ENCODE data around the gene PDLIM7.

PDLIM7 gene

GRCh38 chr5:177515580-177515979 is 18.2 kb upstream of the PDLIM7 start:
- Histone ChIP-seq H3K27me3 (ENCODE audit: insufficient read depth, low read length) (no peaks in the 10 kb centered on the region), H3K4me2 (ENCODE audit: low read length) (peak overlapping the region; percentile 73), H3K9me3 (ENCODE audit: low read length) (no peaks in the 10 kb centered on the region), H3F3A (ENCODE audit: insufficient read depth, low read length) (no peaks in the 10 kb centered on the region), H3K9me2 (ENCODE audit: low read depth, low read length) (no peaks in the 10 kb centered on the region), H3K4me1 (ENCODE audit: insufficient read depth, low read length, severe bottlenecking) (peaks cover 47% of the 10 kb centered on the region), H3K79me2 (ENCODE audit: insufficient read depth, low read length) (peaks cover 7% of the 10 kb centered on the region), H3K9ac (ENCODE audit: low read length) (peak overlapping the region; percentile 85), H2AFZ (ENCODE audit: low read length) (no peak overlapping the region), H3K27ac (ENCODE audit: low read depth, low read length, poor library complexity, severe bottlenecking) (peak overlapping the region; percentile 25), H4K20me1 (ENCODE audit: insufficient read depth, low read length) (no peaks in the 10 kb centered on the region), H3K4me3 (ENCODE audit: low read depth, low read length, poor library complexity, severe bottlenecking) (peak overlapping the region; percentile 83), H3K36me3 (ENCODE audit: insufficient read depth, low read length) (peaks cover 57% of the 10 kb centered on the region)
- no peak for TF ChIP-seq EZH2 (IDR thresholded peaks at IDR 0.05; ENCODE audit: borderline replicate concordance, low read length)
- TF ChIP-seq CTCF (IDR thresholded peaks at IDR 0.05; ENCODE audit: low read length): no peak

- Histone ChIP-seq H3F3A (ENCODE audit: insufficient read depth, low read length) (no peaks in the 10 kb centered on the region), H3K4me3 (ENCODE audit: low read depth, low read length, poor library complexity, severe bottlenecking) (peak overlapping the region; percentile 83), H3K9me2 (ENCODE audit: low read depth, low read length) (no peaks in the 10 kb centered on the region), H4K20me1 (ENCODE audit: insufficient read depth, low read length) (no peaks in the 10 kb centered on the region), H3K27me3 (ENCODE audit: insufficient read depth, low read length) (no peaks in the 10 kb centered on the region), H3K4me1 (ENCODE audit: insufficient read depth, low read length, severe bottlenecking) (peaks cover 51% of the 10 kb centered on the region), H2AFZ (ENCODE audit: low read length) (no peak overlapping the region), H3K9me3 (ENCODE audit: low read length) (no peaks in the 10 kb centered on the region), H3K4me2 (ENCODE audit: low read length) (peak overlapping the region; percentile 73; the same call in 1 of the 2 replicates), H3K9ac (ENCODE audit: low read length) (no peak overlapping the region), H3K27ac (ENCODE audit: low read depth, low read length, poor library complexity, severe bottlenecking) (no peak overlapping the region), H3K36me3 (ENCODE audit: insufficient read depth, low read length) (peaks cover 49% of the 10 kb centered on the region), H3K79me2 (ENCODE audit: insufficient read depth, low read length) (peaks cover 7% of the 10 kb centered on the region)
- TF ChIP-seq EZH2 (IDR thresholded peaks at IDR 0.05; ENCODE audit: borderline replicate concordance, low read length) (no peak), CTCF (IDR thresholded peaks at IDR 0.05; ENCODE audit: low read length) (no peak)
These were observed 17.1 kb upstream of the PDLIM7 start for GRCh38 chr5:177514541-177514940.

- Histone ChIP-seq H3K9me2 (ENCODE audit: low read depth, low read length) (no peaks in the 10 kb centered on the region), H3K4me1 (ENCODE audit: insufficient read depth, low read length, severe bottlenecking) (peaks cover 53% of the 10 kb centered on the region), H3K9me3 (ENCODE audit: low read length) (no peaks in the 10 kb centered on the region), H3K4me3 (ENCODE audit: low read depth, low read length, poor library complexity, severe bottlenecking) (no peak overlapping the region), H3K79me2 (ENCODE audit: insufficient read depth, low read length) (peaks cover 7% of the 10 kb centered on the region), H3K36me3 (ENCODE audit: insufficient read depth, low read length) (peaks cover 51% of the 10 kb centered on the region), H3K27ac (ENCODE audit: low read depth, low read length, poor library complexity, severe bottlenecking) (no peak overlapping the region), H3K27me3 (ENCODE audit: insufficient read depth, low read length) (no peaks in the 10 kb centered on the region), H3K9ac (ENCODE audit: low read length) (no peak overlapping the region), H3F3A (ENCODE audit: insufficient read depth, low read length) (no peaks in the 10 kb centered on the region), H3K4me2 (ENCODE audit: low read length) (no peak overlapping the region), H4K20me1 (ENCODE audit: insufficient read depth, low read length) (no peaks in the 10 kb centered on the region), H2AFZ (ENCODE audit: low read length) (no peak overlapping the region)
- no peak for TF ChIP-seq EZH2 (IDR thresholded peaks at IDR 0.05; ENCODE audit: borderline replicate concordance, low read length)
These were observed 16.1 kb upstream of the PDLIM7 start for GRCh38 chr5:177513500-177513899.

- H3K27me3 ChIP-seq (ENCODE audit: insufficient read depth, low read length): no peaks in the 10 kb centered on the region
- peaks cover 7% of the 10 kb centered on the region for H3K79me2 ChIP-seq (ENCODE audit: insufficient read depth, low read length)
- peaks cover 57% of the 10 kb centered on the region for H3K36me3 ChIP-seq (ENCODE audit: insufficient read depth, low read length)
- no peaks in the 10 kb centered on the region for H3F3A ChIP-seq (ENCODE audit: insufficient read depth, low read length)
- no peak overlapping the region for H2AFZ ChIP-seq (ENCODE audit: low read length)
- no peak overlapping the region for H3K9ac ChIP-seq (ENCODE audit: low read length)
- H3K4me1 ChIP-seq (ENCODE audit: insufficient read depth, low read length, severe bottlenecking): peaks cover 59% of the 10 kb centered on the region
- H3K4me3 ChIP-seq (ENCODE audit: low read depth, low read length, poor library complexity, severe bottlenecking): no peak overlapping the region
- H3K27ac ChIP-seq (ENCODE audit: low read depth, low read length, poor library complexity, severe bottlenecking): no peak overlapping the region
- no peak for TF ChIP-seq EZH2 (IDR thresholded peaks at IDR 0.05; ENCODE audit: borderline replicate concordance, low read length)
- no peak for TF ChIP-seq CTCF (IDR thresholded peaks at IDR 0.05; ENCODE audit: low read length)
- no peak overlapping the region for H3K4me2 ChIP-seq (ENCODE audit: low read length)
- H3K9me3 ChIP-seq (ENCODE audit: low read length): no peaks in the 10 kb centered on the region
- no peaks in the 10 kb centered on the region for H4K20me1 ChIP-seq (ENCODE audit: insufficient read depth, low read length)
- H3K9me2 ChIP-seq (ENCODE audit: low read depth, low read length): no peaks in the 10 kb centered on the region
These were observed 15.5 kb upstream of the PDLIM7 start for GRCh38 chr5:177512736-177513380.

Measured in OCI-LY1 (cell line).